Activated T-cell treated with anti-CD3 and anti-CD28 coated beads, Interleukin-2, amount 50 U/mL, for 4 hours (primary cell): ENCODE results near the gene NAT16. TPM values are rescaled to one million over a fixed set of nuclear protein-coding genes. Genes with fewer than 3 reads are reported as not detected.
A peak's percentile ranks its signal among the peaks of the same experiment; 100 is the strongest.

Experiments used
- ATAC-seq, 2 donors: fragments of 200-7000 bp; cut with Tn5 transposase; one replicate each; pipeline ENCODE4 v1.10.0; 2021
- DNase-seq: peaks from one replicate; pipeline ENCODE4 v3.0.0-alpha.2; 2020
- H3K27me3 Mint-ChIP-seq: one replicate; pipeline ENCODE4 v1.8.0; 2021; ENCODE audit warnings: low read depth, mixed read lengths
- H3K36me3 Mint-ChIP-seq: one replicate; pipeline ENCODE4 v1.8.0; 2022; ENCODE audit warnings: mixed read lengths; ENCODE audit not compliant: insufficient read depth
- H3K4me1 Mint-ChIP-seq: one replicate; pipeline ENCODE4 v1.8.0; 2021; ENCODE audit warnings: low read depth, mixed read lengths
- H3K4me3 Mint-ChIP-seq: one replicate; pipeline ENCODE4 v1.8.0; 2021; ENCODE audit warnings: mild to moderate bottlenecking, moderate library complexity, mixed read lengths
- H3K9me3 Mint-ChIP-seq: one replicate; pipeline ENCODE4 v1.8.0; 2021; ENCODE audit warnings: mixed read lengths
- total RNA-seq, 3 donors: library from RNA; stranded (reverse); gene quantifications; one replicate each; pipeline ENCODE4 v1.2.1, GENCODE V29; 2021

NAT16 gene
- total RNA-seq, 3 donors from 2014 or later = not detected

DNA sequence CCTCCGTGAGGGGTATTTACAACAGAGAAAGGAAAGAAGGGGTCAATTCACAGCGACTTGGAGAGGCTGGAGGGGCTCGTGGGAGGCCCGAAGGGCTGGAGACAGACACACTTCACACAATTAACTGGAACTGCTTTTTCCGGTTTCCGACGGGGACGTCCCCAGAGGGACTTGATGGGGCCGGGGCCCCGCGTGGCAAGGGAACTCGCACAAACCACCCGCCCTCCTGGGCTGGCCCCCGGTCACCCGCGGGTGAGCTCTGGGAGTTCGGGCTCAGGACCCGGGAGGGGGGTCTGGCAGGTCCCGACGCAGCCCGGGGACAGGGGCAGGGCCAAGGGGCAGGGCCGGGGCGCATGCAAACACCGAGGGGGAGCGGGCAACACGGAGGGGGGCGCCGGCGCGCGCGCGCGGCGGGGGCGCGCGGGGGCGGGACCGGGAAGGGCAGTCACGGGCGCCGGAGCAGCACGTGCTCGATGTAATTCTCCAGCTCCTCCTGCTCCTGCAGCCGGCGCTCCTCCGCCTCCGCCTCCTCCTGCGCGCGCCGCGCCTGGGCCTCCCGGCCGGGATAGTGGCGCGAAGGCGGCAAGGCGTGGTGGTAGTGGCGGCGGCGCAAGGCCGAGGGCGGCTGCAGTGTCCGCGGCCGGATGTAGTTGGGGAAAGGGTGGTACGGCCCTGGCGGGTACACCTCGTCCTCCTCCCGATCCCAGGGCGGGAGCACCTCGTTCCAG, 17.4 kb downstream of the NAT16 start:
- H3K4me1 Mint-ChIP-seq = peaks cover 31% of the 10 kb centered on the region
- H3K27me3 Mint-ChIP-seq = peaks cover 44% of the 10 kb centered on the region
- peak overlapping the region; percentile 61 for H3K4me3 Mint-ChIP-seq
- peaks cover 8% of the 10 kb centered on the region for H3K36me3 Mint-ChIP-seq
- ATAC-seq = no peak
- no peaks in the 10 kb centered on the region for H3K9me3 Mint-ChIP-seq
- DNase-seq = no peak

DNA sequence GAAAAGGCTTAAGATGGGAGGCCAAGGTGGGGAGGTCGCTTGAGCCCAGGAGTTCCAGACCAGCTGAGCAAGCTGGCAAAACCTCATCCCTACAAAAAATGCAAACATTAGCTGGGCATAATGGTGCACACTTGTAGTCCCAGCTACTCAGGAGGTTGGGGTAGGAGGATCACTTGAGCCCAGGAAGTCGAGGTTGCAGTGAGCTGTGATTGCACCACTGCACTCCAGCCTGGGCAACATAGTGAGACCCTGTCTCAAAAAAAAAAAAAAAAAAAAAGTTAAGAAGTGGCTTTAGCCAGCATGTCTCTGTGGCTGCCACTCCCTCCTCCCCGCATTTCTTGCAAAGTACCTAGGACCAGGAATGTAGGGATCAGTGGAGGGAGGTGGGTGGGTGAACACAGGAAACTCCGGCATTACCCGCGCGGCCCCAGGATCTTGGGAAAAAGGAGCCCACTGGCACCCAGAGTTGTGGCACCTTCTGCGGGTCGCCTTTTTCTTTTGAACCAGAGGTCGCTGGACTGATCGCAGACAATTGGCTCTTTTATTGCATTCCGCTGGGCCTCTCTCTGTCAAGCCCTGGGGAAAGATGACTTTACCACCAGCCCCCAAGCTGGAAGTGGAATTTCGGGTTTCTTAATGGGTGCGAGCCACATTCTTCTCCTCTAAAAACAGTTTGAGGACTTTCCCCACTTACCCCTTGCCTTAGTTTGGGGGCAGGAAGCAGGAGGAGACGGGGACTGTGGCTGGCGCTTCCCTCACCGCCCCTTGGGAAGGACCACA, 18.2 kb downstream of the NAT16 start:
- DNase-seq (no peak), ATAC-seq (no peak)
- H3K27me3 Mint-ChIP-seq = peaks cover 35% of the 10 kb centered on the region
- H3K36me3 Mint-ChIP-seq = peaks cover 12% of the 10 kb centered on the region
- H3K9me3 Mint-ChIP-seq = no peaks in the 10 kb centered on the region
- H3K4me3 Mint-ChIP-seq = peak overlapping the region; percentile 61
- H3K4me1 Mint-ChIP-seq = peaks cover 24% of the 10 kb centered on the region

GRCh38 chr7:101160910-101161309, 19.2 kb downstream of the NAT16 start:
- ATAC-seq = no peak
- H3K9me3 Mint-ChIP-seq = no peaks in the 10 kb centered on the region
- peaks cover 14% of the 10 kb centered on the region for H3K36me3 Mint-ChIP-seq
- peaks cover 18% of the 10 kb centered on the region for H3K4me1 Mint-ChIP-seq
- H3K27me3 Mint-ChIP-seq = peaks cover 29% of the 10 kb centered on the region
- no peak for DNase-seq
- no peak overlapping the region for H3K4me3 Mint-ChIP-seq

DNA sequence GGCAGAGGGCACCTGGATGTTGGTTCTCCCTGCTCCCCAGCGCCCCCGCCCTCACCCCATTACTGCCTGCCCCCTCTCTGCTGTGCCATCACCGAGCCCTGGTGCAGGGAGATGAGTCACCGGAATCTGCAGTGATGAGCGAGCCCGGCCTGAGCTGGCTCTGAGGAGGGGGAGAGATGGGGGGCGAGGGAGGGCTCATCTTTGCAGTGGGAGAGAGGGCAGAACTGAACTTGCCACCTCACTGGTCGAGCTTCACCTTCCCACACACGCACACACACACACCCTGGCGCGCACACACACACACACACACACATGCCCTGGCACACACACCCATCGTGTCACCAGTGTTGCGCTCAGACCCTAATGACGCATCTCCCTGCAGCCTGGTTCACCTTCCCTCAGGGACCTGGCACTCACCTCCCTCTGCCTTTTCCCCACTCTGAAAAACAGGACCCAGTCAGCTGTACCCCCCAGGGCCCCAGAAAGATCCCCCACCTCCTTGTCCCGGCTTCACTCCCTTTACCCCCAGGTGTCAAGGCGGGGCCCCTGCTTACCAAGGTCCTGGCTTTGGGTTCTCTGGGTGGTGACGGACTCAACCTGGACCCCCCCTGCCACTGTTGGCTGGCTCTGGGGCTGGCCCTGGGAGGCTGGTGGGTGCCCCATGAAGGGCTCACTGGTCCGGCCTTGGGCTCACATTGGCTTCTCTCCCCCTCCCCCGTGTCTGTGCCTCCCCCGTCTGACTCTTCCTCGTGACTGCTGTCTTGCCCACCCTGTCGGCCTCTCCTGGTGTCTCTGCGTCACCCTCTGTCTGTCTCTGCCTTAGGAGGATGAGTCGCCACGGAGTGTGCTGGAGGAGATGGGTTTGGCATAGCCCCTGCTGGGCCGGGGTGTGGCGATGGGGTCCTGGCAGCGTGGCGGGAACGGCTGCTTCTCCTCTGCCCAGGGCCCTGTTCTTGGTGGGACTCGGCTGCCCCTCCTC, 20.1 kb downstream of the NAT16 start:
- no peak for DNase-seq
- Mint-ChIP-seq H3K9me3 (no peaks in the 10 kb centered on the region), H3K27me3 (peaks cover 20% of the 10 kb centered on the region), H3K36me3 (peaks cover 14% of the 10 kb centered on the region), H3K4me1 (peaks cover 17% of the 10 kb centered on the region), H3K4me3 (no peak overlapping the region)
- no peak for ATAC-seq

- no peak for ATAC-seq
- Mint-ChIP-seq H3K27me3 (peaks cover 7% of the 10 kb centered on the region), H3K4me1 (peaks cover 11% of the 10 kb centered on the region), H3K4me3 (no peak overlapping the region), H3K36me3 (peaks cover 14% of the 10 kb centered on the region), H3K9me3 (no peaks in the 10 kb centered on the region)
- no peak for DNase-seq
Observed at GRCh38 chr7:101156866-101157589, 23.1 kb downstream of the NAT16 start.

DNA sequence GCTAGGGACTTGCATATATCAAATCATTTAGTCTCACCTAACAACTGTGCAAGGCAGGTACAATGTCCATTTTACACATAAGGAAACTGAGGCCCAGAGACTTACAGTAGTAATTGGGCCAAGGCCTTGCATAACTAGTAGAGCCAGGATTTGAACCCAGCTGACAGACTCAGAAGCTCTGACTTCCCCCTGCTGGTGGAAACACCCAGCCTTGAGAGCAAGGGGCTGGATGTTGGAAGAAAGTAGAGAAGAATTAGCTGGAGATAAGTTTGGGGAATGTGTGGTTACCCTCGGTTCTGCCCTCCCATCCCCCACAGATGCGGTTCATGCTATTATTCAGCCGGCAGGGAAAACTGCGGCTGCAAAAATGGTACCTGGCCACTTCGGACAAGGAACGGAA, 23.8 kb downstream of the NAT16 start:
- ATAC-seq (no peak), DNase-seq (no peak)
- Mint-ChIP-seq H3K9me3 (no peaks in the 10 kb centered on the region), H3K4me3 (no peak overlapping the region), H3K27me3 (peaks cover 4% of the 10 kb centered on the region), H3K36me3 (peaks cover 14% of the 10 kb centered on the region), H3K4me1 (peaks cover 11% of the 10 kb centered on the region)

DNA sequence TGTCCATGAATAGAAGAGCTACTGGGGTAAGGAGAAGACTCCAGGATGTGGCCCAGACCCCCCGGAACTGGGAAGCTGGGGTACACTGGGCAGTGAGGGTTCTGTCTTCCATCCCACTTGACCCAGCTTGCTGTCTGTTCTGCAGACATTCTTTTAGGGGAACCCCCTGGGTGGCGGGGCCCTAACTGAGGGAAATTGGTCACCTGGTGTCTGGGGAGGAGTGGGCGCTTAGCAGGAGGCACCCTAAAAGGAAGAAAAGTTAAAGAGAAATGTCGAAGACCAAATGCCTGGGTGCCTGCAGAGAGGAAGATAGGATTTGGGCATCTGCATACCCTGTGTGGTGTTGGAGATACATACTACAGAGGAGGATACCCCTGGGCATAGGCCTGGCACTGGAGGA, 24.8 kb downstream of the NAT16 start:
- Mint-ChIP-seq H3K36me3 (peaks cover 12% of the 10 kb centered on the region), H3K27me3 (peaks cover under 1% of the 10 kb centered on the region), H3K9me3 (no peaks in the 10 kb centered on the region), H3K4me3 (peak overlapping the region; percentile 81), H3K4me1 (peaks cover 11% of the 10 kb centered on the region)
- DNase-seq (no peak), ATAC-seq (no peak)

DNA sequence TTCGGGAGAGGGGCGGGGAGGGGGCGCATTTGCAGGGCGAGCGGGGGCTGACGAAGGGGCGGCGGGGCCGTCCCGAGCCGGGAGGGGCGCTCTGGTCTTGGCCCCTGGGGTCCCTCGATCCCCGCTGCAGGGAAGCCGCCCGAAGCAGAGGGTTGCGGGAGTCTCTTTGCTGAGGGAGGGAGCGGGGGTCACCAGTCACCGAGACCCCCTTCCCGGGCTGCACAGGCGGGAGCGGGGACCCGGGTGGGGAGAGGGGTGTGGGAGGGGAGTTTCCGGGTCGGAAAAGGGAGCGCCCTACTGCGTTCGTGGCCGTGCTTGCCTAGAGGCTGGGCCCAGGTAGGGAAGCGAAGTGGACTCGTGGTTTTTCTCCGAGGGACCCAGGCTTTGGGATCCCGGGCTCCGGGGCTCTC, 25.4 kb downstream of the NAT16 start:
- no peaks in the 10 kb centered on the region for H3K9me3 Mint-ChIP-seq
- no peak for DNase-seq

DNA sequence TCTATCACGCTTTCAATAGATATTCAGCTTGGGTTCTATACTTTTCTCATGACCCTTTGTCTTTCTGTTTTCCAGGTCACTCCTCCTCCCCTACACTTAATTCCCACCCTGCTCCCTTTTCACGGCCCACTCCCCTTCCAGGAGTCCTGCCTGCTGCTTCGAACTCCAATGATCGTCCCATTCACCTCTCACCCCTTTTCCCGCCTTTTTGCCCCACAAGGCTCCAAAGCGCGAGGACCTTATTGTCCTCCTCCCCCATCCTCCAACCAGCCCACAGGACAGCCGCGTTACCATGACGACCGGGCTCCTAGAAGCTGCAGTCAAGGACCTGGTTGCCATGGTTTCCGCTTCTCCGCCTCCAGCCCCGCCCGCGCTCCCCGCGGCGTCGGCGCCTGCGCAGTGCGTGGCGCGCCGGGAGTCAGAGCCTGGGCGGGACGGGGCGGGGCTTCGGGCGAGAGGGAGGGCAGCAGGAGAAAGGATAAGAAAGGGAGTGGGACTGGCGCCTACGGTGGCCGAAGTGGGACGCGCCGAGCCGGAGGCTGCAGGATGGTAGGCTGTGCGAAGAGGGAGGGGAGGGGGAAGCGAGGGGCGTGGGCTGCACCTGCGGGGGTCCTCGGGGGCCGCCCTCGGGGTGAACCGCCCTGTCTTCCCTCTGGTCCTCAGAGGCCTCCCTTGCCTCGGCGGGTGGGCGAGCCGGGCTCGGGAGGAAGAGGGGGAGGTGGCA, 26.0 kb downstream of the NAT16 start, which contains the start of gene AP1S1:
Gene AP1S1 (plus strand): TSS at position 508 of the 724 bp plus-strand sequence. CDS start 39 bp downstream, at position 547.
- H3K4me1 Mint-ChIP-seq = peaks cover 11% of the 10 kb centered on the region
- H3K36me3 Mint-ChIP-seq = peaks cover 10% of the 10 kb centered on the region
- ATAC-seq (peak; percentile 89 to 93), DNase-seq (peak; percentile 90)
- H3K4me3 Mint-ChIP-seq = peak within 1 kb of the TSS; percentile 81
- peaks cover 8% of the 10 kb centered on the region for H3K27me3 Mint-ChIP-seq
- no peaks in the 10 kb centered on the region for H3K9me3 Mint-ChIP-seq

More for the DNA sequence above, 25.4 kb downstream of the NAT16 start:
- peak; percentile 29 to 45 for ATAC-seq
- H3K4me1 Mint-ChIP-seq = peaks cover 11% of the 10 kb centered on the region
- peak overlapping the region; percentile 81 for H3K4me3 Mint-ChIP-seq
- peaks cover 2% of the 10 kb centered on the region for H3K27me3 Mint-ChIP-seq
- peaks cover 10% of the 10 kb centered on the region for H3K36me3 Mint-ChIP-seq

DNA sequence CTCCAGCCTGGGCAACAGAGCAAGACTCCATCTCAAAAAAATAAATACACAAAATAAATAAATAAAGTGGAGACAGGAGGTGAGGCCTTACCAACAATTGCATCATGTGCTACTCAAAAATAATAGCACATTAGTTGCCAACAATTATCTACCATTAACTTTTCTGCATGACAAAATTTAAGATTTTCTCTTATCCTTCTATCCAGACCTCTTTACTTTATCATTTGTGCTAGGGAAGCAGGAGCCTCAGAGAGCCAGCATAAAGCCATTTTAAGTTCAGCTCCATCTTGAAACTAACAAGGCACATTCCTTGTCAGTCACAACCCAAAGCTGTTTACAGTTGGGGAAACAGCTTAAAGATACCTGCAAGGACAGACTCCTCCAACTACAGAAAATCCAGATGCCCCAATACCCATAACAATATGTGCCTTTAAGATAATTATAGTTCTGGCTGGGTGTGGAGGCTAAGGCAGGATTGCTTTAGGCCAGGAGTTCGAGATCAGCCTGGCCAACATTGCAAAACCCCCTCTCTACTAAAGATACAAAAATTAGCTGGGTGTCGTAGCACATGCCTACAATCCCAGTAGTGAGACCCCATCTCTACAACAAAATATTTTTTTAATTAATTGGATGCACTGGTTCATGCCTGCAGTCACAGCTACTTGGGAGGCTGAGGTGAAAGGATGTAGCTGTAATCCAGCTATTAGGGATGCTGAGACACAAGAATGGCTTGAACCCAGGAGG, 28.0 kb downstream of the NAT16 start:
- ATAC-seq (no peak), DNase-seq (no peak)
- H3K27me3 Mint-ChIP-seq = peaks cover 11% of the 10 kb centered on the region
- no peaks in the 10 kb centered on the region for H3K9me3 Mint-ChIP-seq
- H3K36me3 Mint-ChIP-seq = peaks cover 3% of the 10 kb centered on the region
- H3K4me3 Mint-ChIP-seq = no peak overlapping the region
- H3K4me1 Mint-ChIP-seq = peaks cover 15% of the 10 kb centered on the region

GRCh38 chr7:101140746-101141382, 39.2 kb downstream of the NAT16 start:
- ATAC-seq (no peak), DNase-seq (no peak)
- H3K4me1 Mint-ChIP-seq = peaks cover 35% of the 10 kb centered on the region
- H3K9me3 Mint-ChIP-seq = no peaks in the 10 kb centered on the region
- H3K36me3 Mint-ChIP-seq = no peaks in the 10 kb centered on the region
- no peak overlapping the region for H3K4me3 Mint-ChIP-seq
- H3K27me3 Mint-ChIP-seq = peaks cover 15% of the 10 kb centered on the region

- Mint-ChIP-seq H3K36me3 (no peaks in the 10 kb centered on the region), H3K27me3 (peaks cover 13% of the 10 kb centered on the region), H3K4me1 (peaks cover 35% of the 10 kb centered on the region), H3K4me3 (no peak overlapping the region), H3K9me3 (no peaks in the 10 kb centered on the region)
- no peak for DNase-seq
- ATAC-seq = no peak
Observed at GRCh38 chr7:101140339-101140699, 39.8 kb downstream of the NAT16 start.
